Endodermal cell (in vitro differentiated cells): ENCODE measurements around the gene RBL2. TPM values are rescaled to one million over a fixed set of nuclear protein-coding genes. Genes with fewer than 3 reads are reported as not detected.

ENCODE experiments used
- DNase-seq: peaks from one replicate; pipeline ENCODE4 v3.0.0-alpha.2; 2017
- H3K27ac ChIP-seq: 2 replicates; pipeline ENCODE4 v1.5.1; 2013; ENCODE audit warnings: mild to moderate bottlenecking, low read depth, low read length, moderate library complexity
- H3K27me3 ChIP-seq: 2 replicates; pipeline ENCODE4 v1.6.1; 2013; ENCODE audit warnings: mild to moderate bottlenecking, low read length, moderate library complexity; ENCODE audit not compliant: insufficient read depth, control insufficient read depth, poor library complexity, severe bottlenecking
- H3K36me3 ChIP-seq: 2 replicates; pipeline ENCODE4 v1.7.0; 2013; ENCODE audit warnings: mild to moderate bottlenecking, low read length, moderate library complexity; ENCODE audit not compliant: control insufficient read depth, insufficient read depth
- H3K4me1 ChIP-seq: one replicate; pipeline ENCODE4 v1.7.0; 2013; ENCODE audit warnings: low read length; ENCODE audit not compliant: control insufficient read depth, insufficient read depth
- H3K4me3 ChIP-seq: 2 replicates; pipeline ENCODE4 v1.5.1; 2013; ENCODE audit warnings: mild to moderate bottlenecking, low read length, moderate library complexity
- H3K9ac ChIP-seq: 2 replicates; pipeline ENCODE4 v1.6.1; 2013; ENCODE audit warnings: mild to moderate bottlenecking, low read length, moderate library complexity; ENCODE audit not compliant: poor library complexity, severe bottlenecking; ENCODE audit errors: extremely low read depth
- H3K9me3 ChIP-seq: 2 replicates; pipeline ENCODE4 v1.6.1; 2013; ENCODE audit warnings: mild to moderate bottlenecking, low read length, moderate library complexity; ENCODE audit not compliant: control insufficient read depth
- H3K27ac Mint-ChIP-seq: 2 replicates; pipeline ENCODE4 v1.8.0; 2020; ENCODE audit warnings: mixed read lengths
- H3K27me3 Mint-ChIP-seq: 2 replicates; pipeline ENCODE4 v1.8.0; 2021; ENCODE audit warnings: mild to moderate bottlenecking, mixed read lengths; ENCODE audit not compliant: insufficient read depth
- H3K36me3 Mint-ChIP-seq: 2 replicates; pipeline ENCODE4 v1.8.0; 2020; ENCODE audit warnings: low read depth, mixed read lengths
- H3K4me1 Mint-ChIP-seq: 2 replicates; pipeline ENCODE4 v1.8.0; 2020; ENCODE audit warnings: mixed read lengths
- H3K4me3 Mint-ChIP-seq: 2 replicates; pipeline ENCODE4 v1.8.0; 2020; ENCODE audit warnings: mild to moderate bottlenecking, moderate library complexity, mixed read lengths
- H3K9me3 Mint-ChIP-seq: 2 replicates; pipeline ENCODE4 v1.8.0; 2020; ENCODE audit warnings: mild to moderate bottlenecking, mixed read lengths
- CTCF ChIP-seq: fragments of 200-600 bp; sonication (generic); conservative IDR thresholded peaks from 2 replicates; pipeline ENCODE4 v1.5.0; 2021; ENCODE audit warnings: antibody characterized with exemption, mild to moderate bottlenecking
- WGBS, 2 experiments: methylation state at CpG; one replicate each; pipeline versions ENCODE4 v1.1.5 to v1.1.7; 2013; ENCODE audit warnings: missing lambda C conversion rate in 2 of 2, mixed read lengths in 1 of 2; ENCODE audit not compliant: insufficient coverage in 1 of 2, insufficient read length in 1 of 2; 5-methylcytosine and 5-hydroxymethylcytosine counted together
- total RNA-seq, 2 donors: library from RNA; stranded (reverse); fragmentation: NEBNext Ultra II Directional in 1 of 2; extraction: Animal tissue kit (Norgen Biotek cat#: 25700) in 1 of 2; gene quantifications; 2 replicates in 1 of 2; 3 replicates in 1 of 2; pipeline ENCODE4 v1.2.1, GENCODE V29; 2021

Gene RBL2
- total RNA-seq, 2 donors from 2014 or later: 34.9 to 46.0 TPM

GRCh38 chr16:53458635-53459034 is 24.4 kb downstream of the RBL2 start:
- H3K27ac Mint-ChIP-seq: no peak overlapping the region
- H3K27me3 Mint-ChIP-seq: no peaks in the 10 kb centered on the region
- no peak overlapping the region for H3K9ac ChIP-seq

GRCh38 chr16:53465606-53466280 is 31.5 kb downstream of the RBL2 start:
- 94% methylated on average over 5 to 6 of the region's 6 CpGs for WGBS, 2 experiments
- no peaks in the 10 kb centered on the region for H3K4me1 ChIP-seq
- H3K4me1 Mint-ChIP-seq: no peaks in the 10 kb centered on the region
- H3K27ac ChIP-seq: no peak overlapping the region
- H3K27me3 ChIP-seq: no peaks in the 10 kb centered on the region
- H3K4me3 ChIP-seq: no peak overlapping the region
- H3K9me3 ChIP-seq: no peaks in the 10 kb centered on the region
- H3K4me3 Mint-ChIP-seq: no peak overlapping the region
- H3K9me3 Mint-ChIP-seq: no peaks in the 10 kb centered on the region
- no peak overlapping the region for H3K27ac Mint-ChIP-seq
- DNase-seq: no peak
- no peak for TF ChIP-seq CTCF
- H3K27me3 Mint-ChIP-seq: no peaks in the 10 kb centered on the region
- no peak overlapping the region for H3K9ac ChIP-seq
- peaks cover 63% of the 10 kb centered on the region for H3K36me3 ChIP-seq
- peaks cover 59% of the 10 kb centered on the region for H3K36me3 Mint-ChIP-seq

More at GRCh38 chr16:53458635-53459034, 24.4 kb downstream of the RBL2 start:
- TF ChIP-seq CTCF: no peak
- DNase-seq: no peak
- Histone ChIP-seq H3K9me3 (no peaks in the 10 kb centered on the region), H3K4me1 (no peaks in the 10 kb centered on the region), H3K27ac (peak overlapping the region; percentile 47), H3K36me3 (peaks cover 68% of the 10 kb centered on the region), H3K4me3 (no peak overlapping the region), H3K27me3 (no peaks in the 10 kb centered on the region)
- Mint-ChIP-seq H3K4me3 (no peak overlapping the region), H3K36me3 (peaks cover 77% of the 10 kb centered on the region), H3K9me3 (no peaks in the 10 kb centered on the region), H3K4me1 (peaks cover 13% of the 10 kb centered on the region)
- 92 to 99% methylated on average over 7 to 8 of the region's 8 CpGs for WGBS, 2 experiments

- no peak for TF ChIP-seq CTCF
- DNase-seq: no peak
- Mint-ChIP-seq H3K27me3 (no peaks in the 10 kb centered on the region), H3K4me1 (no peaks in the 10 kb centered on the region), H3K9me3 (no peaks in the 10 kb centered on the region), H3K4me3 (no peak overlapping the region), H3K27ac (no peak overlapping the region), H3K36me3 (peaks cover 75% of the 10 kb centered on the region)
- no peaks in the 10 kb centered on the region for H3K4me1 ChIP-seq
- no CpG with 5 or more reads among the region's 2 CpGs for WGBS, 2 experiments
- no peak overlapping the region for H3K9ac ChIP-seq
- peaks cover 60% of the 10 kb centered on the region for H3K36me3 ChIP-seq
- H3K27me3 ChIP-seq: no peaks in the 10 kb centered on the region
- no peak overlapping the region for H3K27ac ChIP-seq
- no peak overlapping the region for H3K4me3 ChIP-seq
- H3K9me3 ChIP-seq: no peaks in the 10 kb centered on the region
Measured at GRCh38 chr16:53476867-53477266, 42.6 kb downstream of the RBL2 start.
